Endothelial cell (in vitro differentiated cells): ENCODE data around the gene CSNK1G2. TPM values are rescaled to one million over a fixed set of nuclear protein-coding genes. Genes with fewer than 3 reads are reported as not detected.
A peak's percentile ranks its signal among the peaks of the same experiment; 100 is the strongest.

Experiments
- DNase-seq: peaks from one replicate; pipeline ENCODE4 v3.0.0; 2021; ENCODE audit warnings: low spot score
- H3K27ac Mint-ChIP-seq: one replicate; pipeline ENCODE4 v1.8.0; 2021; ENCODE audit warnings: mixed read lengths, inconsistent platforms; ENCODE audit not compliant: unreplicated experiment
- H3K27me3 Mint-ChIP-seq: one replicate; pipeline ENCODE4 v1.8.0; 2021; ENCODE audit warnings: mild to moderate bottlenecking, moderate library complexity, mixed read lengths, inconsistent platforms; ENCODE audit not compliant: unreplicated experiment
- H3K36me3 Mint-ChIP-seq: one replicate; pipeline ENCODE4 v1.8.0; 2021; ENCODE audit warnings: mild to moderate bottlenecking, low read depth, mixed read lengths, inconsistent platforms; ENCODE audit not compliant: unreplicated experiment
- H3K4me1 Mint-ChIP-seq: one replicate; pipeline ENCODE4 v1.8.0; 2021; ENCODE audit warnings: mild to moderate bottlenecking, mixed read lengths, inconsistent platforms; ENCODE audit not compliant: unreplicated experiment
- H3K4me3 Mint-ChIP-seq: one replicate; pipeline ENCODE4 v1.8.0; 2021; ENCODE audit warnings: mild to moderate bottlenecking, mixed read lengths, inconsistent platforms; ENCODE audit not compliant: unreplicated experiment
- H3K9me3 Mint-ChIP-seq: one replicate; pipeline ENCODE4 v1.8.0; 2021; ENCODE audit warnings: mixed read lengths, inconsistent platforms; ENCODE audit not compliant: unreplicated experiment
- total RNA-seq: library from RNA; stranded (reverse); fragmentation: NEBNext Ultra II Directional; extraction: Animal tissue kit (Norgen Biotek cat#: 25700); gene quantifications from one replicate; pipeline ENCODE4 v1.2.1, GENCODE V29; 2021; ENCODE audit not compliant: unreplicated experiment
- TF ChIP-seq, protein P1 (sequence below): fragments of 200-600 bp; sonication (generic); IDR thresholded peaks from one replicate; pipeline ENCODE4 v1.5.0; 2021; ENCODE audit warnings: antibody characterized with exemption; ENCODE audit not compliant: unreplicated experiment

The CSNK1G2 gene
- total RNA-seq, 1 donor from 2014 or later, result 110 TPM

DNA sequence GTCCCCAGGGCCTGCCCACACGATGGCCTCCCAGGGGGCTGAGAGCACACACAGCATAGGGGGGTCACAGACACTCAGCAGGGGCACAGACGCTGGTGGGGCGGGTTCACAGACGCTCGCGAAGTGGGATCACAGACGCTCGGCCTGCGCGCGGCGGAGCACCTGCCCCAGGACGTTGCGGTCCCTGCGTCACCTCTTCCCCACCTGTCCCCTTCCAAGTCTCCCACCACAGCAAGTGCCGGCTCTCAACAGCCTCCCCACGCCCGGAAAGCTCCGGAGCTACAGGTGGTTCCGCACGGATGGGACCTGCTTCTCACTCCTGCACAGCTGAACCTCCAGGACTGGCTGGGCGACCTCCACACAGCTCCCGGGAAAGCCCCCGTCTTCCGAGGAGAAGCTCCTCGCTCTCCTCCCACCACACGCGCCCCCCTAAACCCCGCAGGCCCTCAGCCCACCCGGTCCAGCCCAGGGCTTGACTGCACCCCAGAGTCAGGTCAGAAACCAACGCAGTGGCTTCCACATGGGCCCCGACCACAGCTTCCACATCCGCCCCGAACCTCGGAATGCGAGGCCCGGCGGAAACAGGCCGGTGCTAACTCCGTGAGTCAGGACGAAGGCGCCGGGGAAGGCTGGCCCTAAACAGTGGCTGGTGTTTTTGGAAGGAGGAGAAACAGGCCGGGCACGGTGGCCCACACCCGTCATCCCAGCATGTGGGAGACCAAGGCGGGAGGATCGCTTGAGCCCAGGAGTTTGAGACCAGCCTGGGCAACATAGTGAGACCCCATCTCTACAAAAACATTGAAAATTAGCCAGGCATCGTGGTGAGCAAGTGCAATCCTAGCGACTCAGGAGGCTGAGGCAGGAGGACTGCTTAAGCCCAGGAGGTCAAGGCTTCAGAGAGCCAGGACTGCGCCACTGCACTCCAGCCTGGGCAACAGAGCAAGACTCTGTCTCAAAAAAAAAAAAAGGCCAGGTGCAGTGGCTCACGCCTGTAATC, 58.0 kb downstream of the CSNK1G2 start:
- no peaks in the 10 kb centered on the region for H3K9me3 Mint-ChIP-seq
- H3K27ac Mint-ChIP-seq, result no peak overlapping the region
- DNase-seq, result no peak
- H3K4me3 Mint-ChIP-seq, result no peak overlapping the region
- H3K36me3 Mint-ChIP-seq, result peaks cover 25% of the 10 kb centered on the region
- peaks cover 8% of the 10 kb centered on the region for H3K27me3 Mint-ChIP-seq
- no peaks in the 10 kb centered on the region for H3K4me1 Mint-ChIP-seq
- TF ChIP-seq, protein P1, sequence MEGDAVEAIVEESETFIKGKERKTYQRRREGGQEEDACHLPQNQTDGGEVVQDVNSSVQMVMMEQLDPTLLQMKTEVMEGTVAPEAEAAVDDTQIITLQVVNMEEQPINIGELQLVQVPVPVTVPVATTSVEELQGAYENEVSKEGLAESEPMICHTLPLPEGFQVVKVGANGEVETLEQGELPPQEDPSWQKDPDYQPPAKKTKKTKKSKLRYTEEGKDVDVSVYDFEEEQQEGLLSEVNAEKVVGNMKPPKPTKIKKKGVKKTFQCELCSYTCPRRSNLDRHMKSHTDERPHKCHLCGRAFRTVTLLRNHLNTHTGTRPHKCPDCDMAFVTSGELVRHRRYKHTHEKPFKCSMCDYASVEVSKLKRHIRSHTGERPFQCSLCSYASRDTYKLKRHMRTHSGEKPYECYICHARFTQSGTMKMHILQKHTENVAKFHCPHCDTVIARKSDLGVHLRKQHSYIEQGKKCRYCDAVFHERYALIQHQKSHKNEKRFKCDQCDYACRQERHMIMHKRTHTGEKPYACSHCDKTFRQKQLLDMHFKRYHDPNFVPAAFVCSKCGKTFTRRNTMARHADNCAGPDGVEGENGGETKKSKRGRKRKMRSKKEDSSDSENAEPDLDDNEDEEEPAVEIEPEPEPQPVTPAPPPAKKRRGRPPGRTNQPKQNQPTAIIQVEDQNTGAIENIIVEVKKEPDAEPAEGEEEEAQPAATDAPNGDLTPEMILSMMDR, result no peak

DNA sequence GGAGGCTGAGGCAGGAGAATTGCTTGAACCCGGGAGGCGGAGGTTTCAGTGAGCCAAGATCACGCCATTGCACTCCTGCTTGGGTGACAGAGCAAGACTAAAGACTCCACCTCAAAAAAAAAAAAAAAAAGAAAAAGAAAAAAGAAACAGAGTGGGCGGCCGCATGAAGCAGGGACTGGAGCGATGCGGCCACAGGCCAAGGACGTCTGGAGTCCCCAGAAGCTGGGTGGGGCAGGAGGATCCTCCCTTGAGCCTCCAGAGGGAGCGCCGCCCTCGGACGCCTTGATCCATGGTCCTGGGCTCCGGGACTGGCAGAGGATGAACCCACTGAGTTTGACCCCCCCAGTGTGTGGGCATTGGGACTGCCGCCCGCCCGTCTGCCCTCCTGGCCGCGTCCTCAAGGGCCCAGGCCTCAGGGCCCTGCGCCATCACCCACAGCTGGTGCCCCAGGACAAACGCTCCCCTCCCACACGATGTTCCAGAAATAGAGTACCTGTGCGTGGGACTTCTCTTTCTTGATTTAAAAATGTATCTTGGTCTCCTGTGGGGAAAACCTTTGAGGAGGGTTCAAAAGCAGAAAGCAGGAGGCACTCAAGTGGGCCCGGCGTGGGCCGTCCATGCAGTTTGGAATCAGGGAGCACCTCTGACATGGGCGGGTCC, 59.0 kb downstream of the CSNK1G2 start:
- Mint-ChIP-seq H3K4me3 (no peak overlapping the region), H3K9me3 (no peaks in the 10 kb centered on the region), H3K27ac (no peak overlapping the region), H3K4me1 (no peaks in the 10 kb centered on the region), H3K27me3 (peaks cover 8% of the 10 kb centered on the region), H3K36me3 (peaks cover 26% of the 10 kb centered on the region)
- DNase-seq, result no peak
- TF ChIP-seq, protein P1, result no peak

DNA sequence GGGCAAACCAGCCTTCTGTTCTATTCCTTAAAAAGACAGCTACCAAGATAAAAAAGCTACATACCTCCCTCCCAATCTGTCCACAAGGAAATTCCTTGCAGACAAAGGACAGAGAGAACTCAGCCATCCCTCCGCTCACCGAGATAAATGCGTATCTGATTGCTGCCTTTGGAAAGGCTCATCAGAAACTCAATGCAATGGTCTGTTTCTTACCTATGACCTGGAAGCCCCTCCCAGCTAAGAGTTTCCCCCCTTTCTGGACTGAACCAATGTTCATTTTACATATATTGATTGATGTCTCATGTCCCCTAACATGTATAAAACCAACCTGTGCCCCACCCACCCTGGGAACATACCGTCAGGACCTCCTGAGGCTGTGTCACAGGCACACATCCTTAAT, 62.9 kb downstream of the CSNK1G2 start:
- Mint-ChIP-seq H3K36me3 (peaks cover 10% of the 10 kb centered on the region), H3K4me3 (no peak overlapping the region), H3K27ac (no peak overlapping the region), H3K27me3 (peaks cover 3% of the 10 kb centered on the region), H3K4me1 (no peaks in the 10 kb centered on the region), H3K9me3 (no peaks in the 10 kb centered on the region)
- TF ChIP-seq, protein P1, result no peak
- DNase-seq, result no peak

DNA sequence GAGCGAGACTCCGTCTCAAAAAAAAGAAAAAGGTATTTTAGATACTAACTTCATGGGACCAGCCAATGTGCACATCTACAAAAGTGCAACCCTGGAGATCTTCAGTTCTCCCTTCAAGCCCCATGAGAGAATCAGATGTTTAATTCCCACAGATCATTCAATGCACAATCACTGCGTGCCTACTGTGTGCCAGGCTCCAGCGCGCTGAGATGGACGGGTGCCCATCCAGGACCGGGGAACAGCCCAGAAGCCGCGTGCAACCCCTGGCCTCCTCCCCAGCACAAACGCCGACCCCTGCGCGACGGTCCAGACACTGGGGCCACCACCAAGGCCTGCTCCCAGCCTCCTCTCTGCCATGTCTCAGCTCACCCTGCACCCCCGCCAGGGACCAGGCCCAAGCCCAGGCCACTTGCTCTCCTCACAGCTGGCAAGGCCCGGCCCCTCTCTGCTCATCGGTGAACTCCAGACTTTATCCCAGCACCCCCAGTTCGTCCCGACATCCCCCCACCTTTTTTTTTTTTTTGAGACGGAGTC, 69.2 kb downstream of the CSNK1G2 start:
- TF ChIP-seq, protein P1, result no peak
- Mint-ChIP-seq H3K36me3 (peaks cover 9% of the 10 kb centered on the region), H3K4me1 (no peaks in the 10 kb centered on the region), H3K27me3 (peaks cover 4% of the 10 kb centered on the region), H3K27ac (no peak overlapping the region), H3K9me3 (no peaks in the 10 kb centered on the region), H3K4me3 (no peak overlapping the region)
- no peak for DNase-seq

DNA sequence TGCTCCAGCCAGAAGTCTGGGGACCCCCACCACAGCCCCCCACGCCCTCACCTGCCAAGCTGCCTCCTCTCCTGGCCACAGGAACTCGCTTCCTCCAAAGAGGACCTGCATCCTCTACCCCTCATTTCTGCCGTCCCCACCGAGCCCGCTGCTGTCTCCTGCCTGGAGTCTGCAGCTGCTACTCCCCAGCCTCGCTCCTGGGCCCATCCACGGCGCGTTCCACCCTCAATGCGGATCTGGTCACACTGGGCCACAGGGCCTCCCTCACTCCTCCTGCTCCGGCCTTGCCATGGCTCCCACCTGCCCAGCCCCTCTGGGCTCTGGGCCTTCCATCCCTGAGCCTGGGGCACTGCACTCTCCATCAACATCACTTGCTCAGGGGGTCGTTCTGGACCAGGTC, 70.2 kb downstream of the CSNK1G2 start:
- no peak for DNase-seq
- H3K9me3 Mint-ChIP-seq, result no peaks in the 10 kb centered on the region
- peaks cover 9% of the 10 kb centered on the region for H3K36me3 Mint-ChIP-seq
- H3K4me3 Mint-ChIP-seq, result no peak overlapping the region
- no peaks in the 10 kb centered on the region for H3K4me1 Mint-ChIP-seq
- peak overlapping the region; percentile 48 for H3K27ac Mint-ChIP-seq
- peaks cover 4% of the 10 kb centered on the region for H3K27me3 Mint-ChIP-seq
- TF ChIP-seq, protein P1, result no peak
